ENCODE measurements around the gene SLC15A2.
"Not testable (repeated sequence)": the region's sequence is repeated elsewhere in the genome, so short reads cannot be mapped to it uniquely, and the experiment has no call there.

Gene SLC15A2, protein sequence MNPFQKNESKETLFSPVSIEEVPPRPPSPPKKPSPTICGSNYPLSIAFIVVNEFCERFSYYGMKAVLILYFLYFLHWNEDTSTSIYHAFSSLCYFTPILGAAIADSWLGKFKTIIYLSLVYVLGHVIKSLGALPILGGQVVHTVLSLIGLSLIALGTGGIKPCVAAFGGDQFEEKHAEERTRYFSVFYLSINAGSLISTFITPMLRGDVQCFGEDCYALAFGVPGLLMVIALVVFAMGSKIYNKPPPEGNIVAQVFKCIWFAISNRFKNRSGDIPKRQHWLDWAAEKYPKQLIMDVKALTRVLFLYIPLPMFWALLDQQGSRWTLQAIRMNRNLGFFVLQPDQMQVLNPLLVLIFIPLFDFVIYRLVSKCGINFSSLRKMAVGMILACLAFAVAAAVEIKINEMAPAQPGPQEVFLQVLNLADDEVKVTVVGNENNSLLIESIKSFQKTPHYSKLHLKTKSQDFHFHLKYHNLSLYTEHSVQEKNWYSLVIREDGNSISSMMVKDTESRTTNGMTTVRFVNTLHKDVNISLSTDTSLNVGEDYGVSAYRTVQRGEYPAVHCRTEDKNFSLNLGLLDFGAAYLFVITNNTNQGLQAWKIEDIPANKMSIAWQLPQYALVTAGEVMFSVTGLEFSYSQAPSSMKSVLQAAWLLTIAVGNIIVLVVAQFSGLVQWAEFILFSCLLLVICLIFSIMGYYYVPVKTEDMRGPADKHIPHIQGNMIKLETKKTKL

DNA sequence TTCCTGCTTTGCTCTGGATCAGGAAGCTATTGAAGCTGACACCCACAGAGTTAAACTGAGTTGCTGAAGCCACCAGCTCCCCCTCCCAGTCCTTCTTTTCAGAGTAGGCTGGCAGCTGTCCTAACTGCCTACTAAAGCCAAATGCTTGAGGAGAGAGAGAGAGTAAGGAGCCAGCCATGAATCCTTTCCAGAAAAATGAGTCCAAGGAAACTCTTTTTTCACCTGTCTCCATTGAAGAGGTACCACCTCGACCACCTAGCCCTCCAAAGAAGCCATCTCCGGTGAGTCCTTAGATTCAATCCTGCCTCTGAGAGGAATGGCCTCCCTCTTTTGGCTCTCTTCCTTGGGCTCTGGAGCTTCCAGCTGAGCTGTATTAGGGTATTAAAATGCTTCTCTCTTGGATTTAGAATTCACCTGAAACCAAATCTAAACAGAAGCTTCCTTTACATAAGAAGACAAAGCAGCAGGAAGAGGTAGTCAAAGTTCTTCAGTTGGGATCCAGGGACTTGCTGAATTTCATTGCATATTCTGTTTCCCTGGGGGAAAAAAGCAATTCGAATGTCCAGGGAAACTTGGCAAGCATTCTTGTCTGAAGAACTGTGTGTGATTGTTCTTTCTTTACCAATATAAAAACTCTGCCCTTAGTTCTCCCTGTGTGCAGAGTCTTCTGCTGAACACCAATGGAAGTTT is at the start of gene SLC15A2:
SLC15A2 (plus strand) TSS at position 101 of the 690 bp plus-strand sequence; CDS start at position 177, 76 bp downstream.
- DNase-seq: no peak

DNA sequence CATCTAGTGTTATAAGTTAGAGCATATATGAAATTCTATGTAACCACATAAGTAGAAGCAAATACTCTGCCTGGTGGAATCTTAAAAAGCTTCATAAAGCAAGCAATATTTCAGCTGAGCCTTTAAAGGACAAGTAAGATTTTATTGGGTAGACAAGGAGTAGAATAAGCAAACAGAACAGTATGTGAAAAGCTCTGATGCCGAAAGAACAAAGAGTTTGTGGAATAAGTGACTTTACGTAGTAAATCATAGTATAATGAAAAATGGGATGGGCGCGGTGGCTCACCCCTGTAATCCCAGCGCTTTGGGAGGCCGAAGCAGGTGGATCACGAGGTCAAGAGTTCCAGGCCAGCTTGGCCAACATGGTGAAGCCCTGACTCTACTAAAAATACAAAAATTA is 49.3 kb upstream of the SLC15A2 start:
- DNase-seq: no peak

DNA sequence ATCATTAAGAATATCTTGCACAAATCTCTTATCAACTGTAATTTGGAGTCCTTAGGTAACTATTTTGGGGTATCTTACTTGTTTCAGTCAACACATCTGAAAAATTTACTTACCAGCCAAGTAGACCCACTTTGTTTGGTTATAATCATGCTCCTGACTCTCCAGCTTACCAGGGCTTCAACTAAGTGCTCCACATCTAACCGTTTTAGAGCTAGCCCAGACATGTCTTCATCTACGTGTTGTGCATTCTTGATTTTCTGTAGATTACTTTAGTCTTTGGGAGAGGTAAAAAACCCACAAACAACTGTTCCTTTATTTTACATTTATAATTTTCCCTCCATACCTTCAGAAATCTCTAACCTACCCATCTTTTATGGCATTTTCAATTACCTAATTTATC is 41.9 kb upstream of the SLC15A2 start:
- DNase-seq: no peak

DNA sequence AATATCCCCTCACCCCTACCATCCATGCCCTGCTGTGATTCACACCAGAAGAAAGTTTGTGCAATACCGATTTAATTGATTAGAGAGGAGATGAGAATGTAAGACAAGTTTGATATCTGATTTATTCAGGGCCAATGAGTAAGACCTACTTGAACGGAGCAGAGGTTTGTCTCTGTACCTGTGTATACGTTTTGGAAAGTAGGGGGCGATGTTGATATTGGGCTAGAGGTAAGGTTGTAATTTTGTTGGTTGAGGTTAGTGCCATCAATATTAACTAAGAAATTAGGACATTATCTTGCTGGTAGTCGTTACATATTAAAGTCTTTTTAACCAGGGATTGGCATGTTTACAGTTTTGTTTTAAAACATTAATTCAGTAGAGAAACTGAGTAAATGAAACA is 38.6 kb upstream of the SLC15A2 start:
- DNase-seq: no peak

DNA sequence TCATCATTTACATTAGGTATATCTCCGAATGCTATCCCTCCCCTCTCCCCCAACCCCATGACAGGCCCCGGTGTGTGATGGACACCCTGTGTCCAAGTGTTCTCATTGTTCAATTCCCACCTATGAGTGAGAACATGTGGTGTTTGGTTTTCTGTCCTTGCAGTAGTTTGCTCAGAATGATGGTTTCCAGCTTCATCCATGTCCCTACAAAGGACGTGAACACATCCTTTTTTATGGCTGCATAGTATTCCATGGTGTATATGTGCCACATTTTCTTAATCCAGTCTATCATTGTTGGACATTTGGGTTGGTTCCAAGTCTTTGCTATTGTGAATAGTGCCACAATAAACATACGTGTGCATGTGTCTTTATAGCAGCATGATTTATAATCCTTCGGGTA is 36.4 kb upstream of the SLC15A2 start:
- not testable (repeated sequence) for DNase-seq

DNA sequence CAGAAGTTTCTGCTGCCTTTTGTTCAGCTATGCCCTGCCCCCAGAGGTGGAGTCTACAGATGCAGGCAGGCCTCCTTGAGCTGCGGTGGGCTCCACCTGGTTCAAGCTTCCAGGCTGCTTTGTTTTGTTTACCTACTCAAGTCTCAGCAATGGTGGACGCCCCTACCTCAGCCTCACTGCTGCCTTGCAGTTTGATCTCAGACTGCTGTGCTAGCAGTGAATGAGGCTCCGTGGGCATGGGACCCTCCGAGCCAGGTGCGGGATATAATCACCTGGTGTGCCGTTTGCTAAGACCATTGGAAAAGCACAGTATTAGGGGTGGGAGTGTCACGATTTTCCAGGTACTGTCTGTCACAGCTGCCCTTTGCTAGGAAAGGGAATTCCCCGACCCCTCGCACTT is 31.0 kb upstream of the SLC15A2 start:
- DNase-seq: not testable (repeated sequence)

DNA sequence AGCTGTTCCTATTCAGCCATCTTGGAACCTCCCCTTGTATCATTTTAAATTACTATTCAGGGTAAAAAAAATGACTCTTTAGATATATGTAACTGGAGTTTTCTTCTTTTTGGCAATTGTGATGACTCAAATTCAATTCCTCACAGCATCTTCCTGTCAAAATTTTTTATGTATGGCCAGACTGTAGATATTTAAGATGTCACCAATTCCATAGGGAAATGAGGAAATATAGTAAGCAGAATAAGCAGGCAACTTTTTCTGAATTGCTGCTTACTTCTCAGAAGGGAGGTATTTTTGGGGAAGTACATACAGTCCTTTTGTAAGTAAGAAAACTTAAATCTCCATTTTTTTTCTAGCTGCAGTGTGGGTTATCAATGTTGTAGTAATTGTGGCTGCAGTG is 30.4 kb upstream of the SLC15A2 start:
- DNase-seq: no peak

DNA sequence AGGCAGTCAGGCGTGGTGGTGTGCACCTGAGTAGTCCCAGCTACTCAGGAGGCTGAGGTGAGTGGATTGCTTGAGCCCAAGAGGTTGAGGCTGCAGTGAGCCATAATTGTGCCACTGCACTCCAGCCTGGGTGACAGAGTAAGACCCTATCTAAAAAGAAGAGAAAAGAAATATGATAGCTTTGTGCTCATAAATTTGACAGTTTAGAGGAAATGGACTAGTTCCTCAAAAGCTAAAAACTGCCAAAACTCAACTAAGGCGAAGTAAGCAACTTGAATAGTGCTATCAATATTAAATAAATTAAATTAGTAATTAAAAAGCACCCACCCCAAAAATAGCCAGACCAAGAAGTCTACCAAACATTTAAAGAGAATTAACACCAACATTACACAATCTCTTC is 24.5 kb upstream of the SLC15A2 start:
- no peak for DNase-seq

DNA sequence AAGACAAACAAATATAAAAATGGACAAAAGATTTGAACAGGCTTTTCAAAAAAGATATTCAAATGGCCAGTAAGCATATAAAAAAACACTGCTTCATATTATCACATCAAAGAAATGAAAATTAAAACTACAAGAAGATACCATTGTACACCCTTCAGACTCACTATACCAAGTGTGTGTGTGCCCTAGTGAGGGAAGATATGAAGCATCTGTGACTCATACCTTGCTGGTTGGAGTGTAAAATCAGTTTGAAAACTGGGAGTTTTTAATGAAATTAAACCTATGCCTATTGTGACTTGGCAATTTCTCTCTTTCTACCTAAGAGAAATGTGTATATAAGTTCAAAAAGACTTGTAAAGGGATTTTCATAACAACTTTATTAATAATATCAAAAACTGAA is 23.5 kb upstream of the SLC15A2 start:
- no peak for DNase-seq

DNA sequence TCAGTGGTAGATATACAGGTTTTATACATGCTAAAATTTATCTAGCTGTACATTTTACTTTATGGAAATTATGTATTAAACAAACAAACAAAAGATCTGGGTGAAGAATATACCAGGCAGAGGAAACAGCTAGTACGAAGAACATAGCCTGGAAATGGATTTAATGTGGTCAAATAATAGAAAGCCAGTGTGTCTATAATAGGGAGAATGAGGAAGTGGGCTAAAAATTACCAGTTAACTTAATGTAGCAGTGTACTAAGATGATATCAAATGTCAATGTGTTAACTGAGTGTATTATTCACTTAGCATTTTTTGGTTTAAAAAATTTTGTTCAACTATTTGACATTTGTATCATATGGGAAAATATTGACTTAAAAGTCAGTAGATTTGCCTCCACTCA is 22.8 kb upstream of the SLC15A2 start:
- DNase-seq: no peak

DNA sequence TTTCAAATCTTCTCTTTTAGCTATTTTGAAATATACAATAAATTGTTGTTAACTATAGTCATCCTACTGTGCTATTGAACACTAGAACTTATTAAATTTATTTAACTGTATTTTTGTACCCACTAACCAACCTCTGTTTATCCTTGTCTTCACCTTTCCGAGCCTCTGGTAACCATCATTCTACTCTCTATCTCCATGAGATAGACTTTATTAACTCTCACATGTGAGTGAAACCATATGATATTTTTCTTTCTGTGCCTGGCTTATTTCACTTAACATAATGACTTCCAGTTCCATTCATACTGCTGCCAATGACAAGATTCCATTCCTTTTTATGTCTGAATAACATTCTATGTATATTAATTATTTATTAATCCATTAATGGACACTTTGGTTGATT is 15.8 kb upstream of the SLC15A2 start:
- no peak for DNase-seq

DNA sequence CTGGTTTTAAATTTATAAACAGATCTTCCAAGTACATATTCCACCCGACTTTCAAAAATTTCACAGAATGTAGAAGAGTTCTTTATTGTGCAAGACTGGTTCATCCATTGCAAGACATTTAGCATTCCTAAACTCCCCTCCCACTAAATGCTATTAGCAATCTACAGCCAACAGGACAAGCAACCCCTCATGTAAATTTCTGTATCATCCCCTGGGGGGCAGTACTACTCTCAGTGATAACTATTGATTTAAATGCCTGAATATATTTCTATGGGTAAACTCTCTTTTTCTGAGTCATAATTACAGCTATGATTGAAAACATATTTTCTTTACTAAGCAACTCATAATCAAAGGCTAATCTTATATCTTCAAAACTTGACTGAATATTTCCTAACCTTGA is 10.7 kb upstream of the SLC15A2 start:
- no peak for DNase-seq

DNA sequence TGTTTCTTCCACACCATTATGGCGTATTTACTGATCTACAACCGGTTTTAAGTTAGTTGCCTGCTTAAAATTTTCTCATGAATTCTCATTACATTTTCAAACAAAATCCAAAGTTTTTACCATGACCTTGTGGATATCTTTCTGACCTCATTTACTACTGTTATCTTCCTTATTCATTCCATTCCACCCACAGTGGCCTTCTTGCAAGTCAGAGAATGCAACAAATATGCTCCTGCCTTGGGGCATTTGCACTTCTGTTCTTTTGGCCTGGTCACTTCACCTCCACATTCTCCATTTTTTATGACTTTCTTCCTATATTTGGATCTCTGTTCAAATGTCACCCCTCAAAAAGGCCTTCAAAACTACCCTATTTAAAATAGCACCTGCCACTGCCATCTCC is 8.8 kb upstream of the SLC15A2 start:
- no peak for DNase-seq

DNA sequence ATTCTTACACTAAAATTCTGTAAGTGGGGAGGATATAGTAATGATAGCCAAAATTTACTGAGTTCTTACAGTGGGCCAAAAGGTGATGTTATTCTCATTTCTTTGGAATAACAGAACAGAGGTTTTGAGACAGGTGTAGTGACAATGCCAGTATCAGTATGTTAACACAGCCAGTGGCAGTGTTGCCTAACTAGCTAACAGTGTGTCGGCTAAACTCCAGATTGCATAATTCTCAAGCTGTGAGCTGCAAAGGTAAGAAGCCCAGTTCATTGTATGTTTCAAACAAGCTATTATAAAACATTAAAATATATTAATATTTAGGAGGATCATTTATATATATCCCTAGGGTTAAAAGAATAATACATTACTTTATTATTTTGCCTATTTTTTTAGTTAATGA is 920 bp downstream of the SLC15A2 start:
- no peak for DNase-seq

DNA sequence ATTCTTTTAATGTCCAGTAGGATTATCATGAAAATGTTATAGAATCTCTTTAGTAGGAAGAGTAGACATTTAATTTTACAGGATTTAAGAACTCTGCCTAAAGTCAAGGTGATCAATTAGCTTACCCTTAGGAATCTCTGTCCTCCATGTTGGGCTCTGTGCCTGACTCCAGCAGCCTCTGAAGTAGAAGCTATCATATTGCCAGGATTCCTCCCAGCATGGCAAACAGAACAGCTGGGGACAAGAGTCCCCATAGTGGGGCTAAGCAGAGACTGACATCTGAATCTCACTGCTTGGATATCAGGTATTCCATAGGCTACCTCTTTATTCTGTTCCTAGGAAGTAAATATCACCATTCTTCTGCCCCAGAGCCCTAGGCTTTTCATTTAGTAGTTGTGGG is 1.5 kb downstream of the SLC15A2 start:
- DNase-seq: no peak

DNA sequence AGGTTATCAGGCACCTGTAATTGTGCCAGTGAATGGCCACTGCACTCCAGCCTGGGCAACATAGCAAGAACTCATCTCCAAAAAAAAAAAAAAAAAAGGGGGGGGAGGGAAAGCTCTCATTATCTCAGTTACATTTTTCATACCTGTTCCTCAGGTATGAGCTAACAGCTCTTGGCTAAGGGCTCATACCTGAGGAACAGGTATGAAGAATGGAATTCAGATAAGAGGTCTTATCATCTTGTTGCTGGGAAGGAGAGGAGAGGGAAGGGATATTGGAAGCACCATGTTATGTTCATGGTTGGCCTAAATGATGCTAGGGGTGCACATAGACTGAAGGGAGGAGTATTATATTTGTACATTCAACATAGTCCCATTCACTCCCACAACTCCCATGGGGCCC is 2.6 kb downstream of the SLC15A2 start:
- no peak for DNase-seq

DNA sequence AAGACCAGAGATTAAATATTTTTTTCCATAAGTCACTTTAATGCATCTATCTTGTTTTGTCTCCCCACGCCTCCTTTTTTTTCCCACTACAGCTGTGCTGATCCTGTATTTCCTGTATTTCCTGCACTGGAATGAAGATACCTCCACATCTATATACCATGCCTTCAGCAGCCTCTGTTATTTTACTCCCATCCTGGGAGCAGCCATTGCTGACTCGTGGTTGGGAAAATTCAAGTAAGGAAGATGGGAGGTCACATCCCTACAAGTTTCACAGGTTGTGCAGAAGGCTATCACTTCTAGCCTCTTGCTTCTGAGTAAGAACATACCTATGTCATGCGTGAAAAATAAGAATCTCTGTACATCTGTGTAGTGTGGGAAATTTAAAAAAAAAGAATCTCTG is 3.1 kb downstream of the SLC15A2 start:
- DNase-seq: no peak

DNA sequence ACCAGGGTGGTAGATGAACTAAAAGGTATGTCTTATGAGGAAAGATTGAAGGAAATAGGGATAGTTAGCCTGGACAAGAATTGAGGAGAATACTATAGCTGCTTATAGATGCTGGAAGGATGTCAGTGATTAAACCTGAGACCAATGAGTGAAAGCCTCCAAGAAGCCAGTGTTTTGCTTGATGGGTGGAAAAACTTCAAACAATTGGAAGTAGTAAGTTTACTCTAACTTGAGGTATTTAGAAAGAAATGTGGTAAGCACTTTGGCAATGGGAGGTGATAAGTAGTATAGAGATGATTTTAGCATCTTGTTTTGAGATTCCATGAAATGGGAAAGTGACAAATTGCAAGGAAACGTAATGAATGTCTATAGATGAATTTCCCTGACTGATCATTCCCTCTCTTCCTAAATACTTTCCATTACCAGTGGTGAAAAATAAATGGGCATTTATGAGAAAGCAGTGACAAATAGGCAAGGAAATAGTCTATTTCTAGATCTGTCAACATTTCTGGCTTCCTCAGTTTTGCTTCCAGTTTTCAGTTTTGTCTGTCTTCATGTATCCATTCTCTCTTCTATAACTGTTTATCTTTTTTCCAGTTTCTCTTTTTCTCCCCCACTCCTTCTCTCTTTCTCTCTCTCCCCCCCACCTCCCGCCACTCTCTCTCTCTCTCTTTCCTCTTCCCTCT is 19.2 kb downstream of the SLC15A2 start:
- no peak for DNase-seq

DNA sequence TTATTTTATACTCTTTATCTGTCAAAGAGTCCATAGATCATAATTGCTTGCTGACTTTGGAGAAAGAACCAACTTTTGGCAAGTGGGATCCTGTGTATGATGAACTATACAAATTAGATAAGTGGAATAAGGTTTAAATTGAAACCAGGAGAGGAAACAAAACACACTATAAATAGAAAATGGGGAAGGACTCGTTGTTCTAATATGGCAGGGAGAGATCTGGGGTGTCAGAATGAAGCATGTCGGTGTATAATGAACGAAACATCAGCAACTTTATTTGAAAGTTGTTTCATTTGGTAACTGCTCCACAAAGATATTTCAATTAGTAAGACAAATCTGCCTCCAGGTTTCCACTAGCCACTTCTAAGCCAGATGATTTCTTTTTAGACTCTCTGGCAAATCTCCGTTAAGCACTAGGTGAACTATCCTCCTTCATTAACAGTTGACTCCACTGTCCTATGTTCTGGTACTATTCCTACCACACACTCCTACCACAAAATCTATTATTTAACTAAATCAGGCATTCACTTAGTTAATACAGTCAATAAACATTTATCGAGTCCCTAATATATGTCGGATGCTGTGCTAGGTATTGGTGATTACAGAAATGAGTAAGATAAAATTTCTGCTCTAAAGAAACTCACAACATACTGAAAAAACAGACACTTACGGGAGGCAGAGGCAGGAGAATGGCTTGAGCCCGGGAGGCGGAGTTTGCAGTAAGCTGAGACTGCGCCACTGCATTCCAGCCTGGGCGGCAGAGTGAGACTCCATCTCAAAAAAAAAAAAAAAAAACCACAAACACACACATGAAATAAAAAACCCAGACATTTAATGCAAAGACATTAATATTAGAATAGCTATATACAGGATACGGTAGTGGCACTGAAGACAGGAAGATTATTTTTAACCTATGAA is 20.1 kb downstream of the SLC15A2 start:
- DNase-seq: no peak

DNA sequence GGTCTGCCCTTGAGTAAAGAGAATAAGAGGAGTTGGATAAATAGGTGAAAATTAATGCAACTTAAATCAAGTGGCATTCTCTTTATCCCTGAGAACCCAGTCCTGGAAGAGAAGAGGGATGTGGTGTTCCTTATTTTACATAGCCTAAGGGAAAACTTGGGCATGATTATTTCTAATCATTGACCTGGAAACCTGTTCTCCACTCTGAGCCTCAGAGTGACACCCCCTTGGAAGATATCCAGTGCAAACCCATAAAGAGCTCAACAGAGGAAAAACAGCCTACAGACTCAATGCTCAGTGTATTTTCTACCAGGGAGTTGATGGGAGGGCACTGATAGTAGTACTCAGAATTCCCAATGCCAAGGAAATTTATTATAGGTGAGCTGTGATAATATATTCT is 22.0 kb downstream of the SLC15A2 start:
- DNase-seq: no peak

DNA sequence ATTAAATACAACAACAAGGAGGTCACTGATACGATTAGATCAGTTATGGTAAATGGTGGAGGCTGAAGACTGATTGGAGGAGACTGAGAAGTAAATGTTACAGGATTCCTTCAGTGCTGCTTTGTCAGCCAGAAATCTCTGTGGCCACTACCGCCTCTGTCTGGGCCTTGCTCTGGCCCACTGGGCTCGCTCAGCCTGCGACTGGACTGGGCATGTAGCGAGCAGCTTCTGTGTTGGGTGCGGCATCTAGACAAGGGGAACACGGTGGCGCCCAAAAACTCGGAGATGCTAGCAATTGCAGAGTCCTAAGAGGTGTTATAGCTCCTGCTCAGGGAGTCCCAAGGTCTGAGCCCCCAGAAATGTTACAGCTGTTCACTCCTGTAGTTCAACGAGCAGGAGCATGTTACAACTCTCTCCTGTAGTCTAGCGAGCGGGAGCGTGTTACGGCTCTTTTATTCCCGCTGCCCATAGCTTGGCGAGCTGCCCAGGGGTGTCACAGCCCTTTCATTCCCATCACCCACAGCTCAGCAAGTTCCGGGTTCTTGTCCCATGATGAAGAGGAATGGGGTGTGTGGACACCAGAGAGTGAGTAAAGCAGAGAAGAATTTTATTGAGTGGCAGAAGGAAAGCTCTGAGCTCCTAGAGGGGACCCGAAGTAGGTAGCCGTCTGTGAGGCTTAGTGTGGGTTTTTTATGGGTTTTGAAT is 24.7 kb downstream of the SLC15A2 start:
- no peak for DNase-seq

DNA sequence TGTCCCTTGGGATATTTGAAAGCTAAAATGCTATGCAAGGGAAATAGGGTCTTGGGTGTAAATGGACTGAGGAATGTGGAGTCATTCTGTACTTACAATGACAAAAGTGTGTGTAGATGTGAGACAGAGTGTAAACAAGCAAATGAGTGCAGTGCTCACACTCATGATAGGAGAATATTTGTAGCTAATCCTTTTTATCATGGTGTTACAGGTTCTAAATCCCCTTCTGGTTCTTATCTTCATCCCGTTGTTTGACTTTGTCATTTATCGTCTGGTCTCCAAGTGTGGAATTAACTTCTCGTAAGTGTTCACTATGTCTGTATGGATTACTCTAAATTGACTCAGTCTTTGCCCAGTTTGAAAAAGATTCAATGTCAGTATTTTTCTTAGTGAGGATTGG is 30.5 kb downstream of the SLC15A2 start:
- no peak for DNase-seq
